Ovary (tissue), 9 donors: ENCODE results near the gene ALKBH3. TPM values are rescaled to one million over a fixed set of nuclear protein-coding genes. Genes with fewer than 3 reads are reported as not detected.
A peak's percentile ranks its signal among the peaks of the same experiment; 100 is the strongest.

ENCODE experiments used
- DNase-seq, 5 donors: peaks; one replicate each; pipeline ENCODE4 v3.0.0-alpha.2; 2019 to 2020
- H3K27ac ChIP-seq, 2 donors: fragments of 200-600 bp; one replicate each; pipeline versions ENCODE4 v1.5.1 to v1.8.0; 2019 to 2022
- H3K27me3 ChIP-seq: fragments of 200-600 bp; one replicate; pipeline ENCODE4 v1.8.0; 2022
- H3K36me3 ChIP-seq: fragments of 200-600 bp; sonication (generic); one replicate; pipeline ENCODE4 v1.5.1; 2019
- H3K4me1 ChIP-seq: one replicate; pipeline ENCODE4 v1.8.1; 2013; ENCODE audit warnings: mild to moderate bottlenecking, moderate library complexity; ENCODE audit not compliant: insufficient read depth
- H3K4me3 ChIP-seq: fragments of 200-600 bp; sonication (generic); one replicate; pipeline ENCODE4 v1.5.1; 2017
- H3K9me3 ChIP-seq, 2 donors: fragments of 200-600 bp in 1 of 2; sonication (generic) in 1 of 2; one replicate each; pipeline versions ENCODE4 v1.5.1 to v1.8.1; 2013 to 2019; ENCODE audit warnings: mild to moderate bottlenecking in 1 of 2, moderate library complexity in 1 of 2
- CTCF ChIP-seq, 3 donors: fragments of 450-650 bp in 2 of 3; fragments of 200-600 bp in 1 of 3; IDR thresholded peaks; one replicate each; pipeline versions ENCODE4 v1.5.1 to v1.8.0; 2016 to 2022; ENCODE audit warnings: antibody characterized with exemption in 3 of 3, mild to moderate bottlenecking in 1 of 3
- EP300 ChIP-seq: sonication (generic); formaldehyde crosslinking; IDR thresholded peaks from one replicate; pipeline ENCODE4 v1.6.1; 2017; ENCODE audit warnings: antibody characterized with exemption
- POLR2A ChIP-seq: fragments of 450-650 bp; IDR thresholded peaks from one replicate; pipeline ENCODE4 v1.6.1; 2017; ENCODE audit warnings: antibody characterized with exemption, mild to moderate bottlenecking, moderate library complexity
- WGBS, 3 donors: extraction: QIAGEN DNeasy Blood & Tissue Kit in 1 of 3; methylation state at CpG; one replicate each; pipeline versions ENCODE4 v1.1.5 to v1.1.7; 2013 to 2017; 5-methylcytosine and 5-hydroxymethylcytosine counted together
- intact Hi-C, 4 donors: fragments of 100-400 bp; cut with DNase I; formaldehyde crosslinking; loops; one replicate each; pipeline versions ENCODE4 v1.11.0 to v1.15.1; 2022 to 2023
- polyA plus RNA-seq, 2 donors: library from polyadenylated mRNA; stranded (reverse); fragments of 200-250 nt in 1 of 2; fragments of 350-450 nt in 1 of 2; fragmentation: Illumina TruSeq in 1 of 2; extraction: RNeasy Lipid Tissue Mini Kit (QIAGEN cat#74804) in 1 of 2; gene quantifications; one replicate each; pipeline ENCODE4 v1.2.3, GENCODE V29; 2013 to 2014
- total RNA-seq, 7 donors: library from RNA; depleted of rRNA in 2 of 7; stranded (reverse); fragments of >200 nt in 2 of 7; fragmentation: NEBNext Ultra II Directional in 3 of 7; extraction: Animal tissue kit (Norgen Biotek cat#: 25700) in 3 of 7; gene quantifications; one replicate each; pipeline versions ENCODE4 v1.1.0 to v1.2.4, GENCODE V29; 2016 to 2023
- donor health status: DM: no; HTN: no; CAD: no; lungs with moderate emphysema.
- donor health status: DM: no; HTN: no; CAD: no.
- donor health status: Bipolar disorder and iron deficiency.
- donor health status: DM: yes; HTN: yes; CAD: no.
- donor health status: DM: no; HTN: no; CAD: no.
- donor health status: DM: yes; HTN: yes; CAD: no.

ALKBH3 gene
- total and polyA plus RNA-seq, 9 donors, result 25.4 to 53.5 (median 32.2) TPM

DNA sequence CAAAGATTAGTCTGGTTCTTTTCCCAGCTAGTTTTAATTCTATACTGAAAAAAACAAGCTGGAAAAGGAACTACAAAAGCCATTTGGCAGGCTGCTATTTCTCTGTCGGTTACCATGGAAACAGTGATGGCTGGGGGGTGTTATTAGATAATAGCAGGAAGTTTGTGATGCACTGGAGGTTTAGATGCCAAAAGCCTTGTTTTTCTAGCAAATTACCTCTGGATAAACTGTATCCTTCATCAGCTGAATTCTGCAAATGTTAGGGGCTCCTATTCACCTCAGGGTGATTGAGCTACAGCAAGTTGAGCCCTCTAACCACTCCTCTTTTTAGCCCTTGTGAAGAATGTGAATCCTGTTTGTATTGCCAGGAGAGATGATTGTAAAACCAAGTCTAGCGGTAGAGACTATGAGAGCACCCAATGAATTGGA, 25.2 kb downstream of the ALKBH3 start:
- 17 to 20% (median 19%) methylated on average over 2 of the region's 2 CpGs for WGBS, 3 donors
- peak overlapping the region; percentile 53 to 79 for H3K27ac ChIP-seq
- peak in 4 of 5 donors; percentile 54 to 86 (median 70) for DNase-seq
- peaks cover 5% of the 10 kb centered on the region for H3K4me1 ChIP-seq
- H3K9me3 ChIP-seq, result no peaks in the 10 kb centered on the region
- H3K4me3 ChIP-seq, result no peak overlapping the region
- H3K27me3 ChIP-seq, result no peaks in the 10 kb centered on the region
- intact Hi-C loops, result loop anchor here in 1 of 4 donors (5.0 kb wide), 1 partner anchor 36 kb away; the partner anchor contains the start of gene C11orf96
- no peaks in the 10 kb centered on the region for H3K36me3 ChIP-seq
- TF ChIP-seq CTCF (IDR thresholded peaks at IDR 0.05) (no peak), EP300 (no peak), POLR2A (no peak)

GRCh38 chr11:43907028-43907975, 26.7 kb downstream of the ALKBH3 start:
- H3K4me1 ChIP-seq, result peaks cover 5% of the 10 kb centered on the region
- intact Hi-C loops, result loop anchor here in 1 of 4 donors (5.0 kb wide), 1 partner anchor 35 kb away; the partner anchor contains the start of gene C11orf96
- H3K4me3 ChIP-seq, result no peak overlapping the region
- H3K9me3 ChIP-seq, result no peaks in the 10 kb centered on the region
- WGBS, 3 donors, result 87 to 88% (median 87%) methylated on average over 4 of the region's 4 CpGs
- no peak overlapping the region for H3K27ac ChIP-seq
- TF ChIP-seq POLR2A, result no peak
- no peaks in the 10 kb centered on the region for H3K36me3 ChIP-seq
- no peak for DNase-seq
- no peaks in the 10 kb centered on the region for H3K27me3 ChIP-seq

DNA sequence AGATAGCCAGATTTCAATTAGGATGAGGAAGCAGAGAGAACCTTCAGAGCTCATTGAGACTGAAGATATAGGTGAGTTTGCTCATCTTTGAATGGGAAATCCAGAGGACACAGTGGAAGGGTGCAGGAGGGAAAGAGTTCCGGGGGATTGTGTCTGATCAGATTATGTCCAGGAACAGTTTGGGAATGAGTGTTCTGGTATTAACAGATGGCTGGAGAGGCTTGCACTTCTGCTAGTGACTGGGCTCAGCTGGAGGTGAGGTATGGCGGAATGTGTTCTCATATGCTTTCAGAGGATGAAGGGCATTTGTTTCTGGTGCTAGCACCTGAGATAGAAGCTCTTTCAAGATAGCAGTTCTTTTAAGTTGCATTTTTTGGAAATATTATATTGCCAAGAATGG, 27.6 kb downstream of the ALKBH3 start:
- TF ChIP-seq POLR2A (no peak), CTCF (IDR thresholded peaks at IDR 0.05) (no peak), EP300 (no peak)
- Histone ChIP-seq H3K36me3 (no peaks in the 10 kb centered on the region), H3K27me3 (no peaks in the 10 kb centered on the region), H3K4me3 (no peak overlapping the region), H3K4me1 (peaks cover 5% of the 10 kb centered on the region), H3K27ac (no peak overlapping the region), H3K9me3 (no peaks in the 10 kb centered on the region)
- DNase-seq, result no peak
- intact Hi-C loops, result loop anchor here in 1 of 4 donors (5.0 kb wide), 1 partner anchor 34 kb away; the partner anchor contains the start of gene C11orf96
- 92 to 96% (median 94%) methylated on average over 2 of the region's 2 CpGs for WGBS, 3 donors

DNA sequence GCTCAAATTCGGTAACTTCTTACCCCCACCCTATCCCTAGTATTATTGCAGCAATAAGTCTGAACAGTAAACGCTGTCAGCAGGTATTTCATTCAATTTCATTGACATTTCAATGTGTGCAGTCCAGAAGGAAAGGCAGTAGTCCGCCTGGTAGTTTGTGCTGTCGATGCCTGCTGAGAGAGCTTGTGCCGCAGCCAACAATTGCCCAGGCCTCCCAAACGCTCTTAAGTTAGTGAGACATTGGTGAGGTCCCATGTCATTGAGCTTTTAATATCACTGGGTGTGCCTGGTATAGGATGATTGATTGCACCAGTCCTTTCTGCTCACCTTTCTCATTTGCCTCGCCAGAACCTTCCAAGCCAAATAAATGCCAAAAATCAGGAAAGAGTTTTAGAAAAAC, 28.1 kb downstream of the ALKBH3 start:
- Histone ChIP-seq H3K9me3 (no peaks in the 10 kb centered on the region), H3K36me3 (no peaks in the 10 kb centered on the region), H3K27me3 (no peaks in the 10 kb centered on the region), H3K4me1 (peaks cover 5% of the 10 kb centered on the region), H3K27ac (no peak overlapping the region), H3K4me3 (no peak overlapping the region)
- TF ChIP-seq EP300 (no peak), CTCF (IDR thresholded peaks at IDR 0.05) (no peak), POLR2A (no peak)
- intact Hi-C loops, result loop anchor here in 1 of 4 donors (5.0 kb wide), 1 partner anchor 34 kb away; the partner anchor contains the start of gene C11orf96
- WGBS, 3 donors, result 89 to 90% (median 90%) methylated on average over 7 of the region's 7 CpGs
- no peak for DNase-seq
